Parathyroid adenoma (tissue), 2 donors: ENCODE data around the gene OPHN1.

Experiments used
- H2AFZ ChIP-seq: fragments of 300-600 bp; sonication (generic); one replicate; pipeline ENCODE4 v1.7.0; 2017; ENCODE audit warnings: antibody characterized with exemption, mild to moderate bottlenecking
- H3K27ac ChIP-seq: fragments of 300-600 bp; sonication (generic); one replicate; pipeline ENCODE4 v1.7.0; 2017
- H3K27me3 ChIP-seq: fragments of 300-600 bp; sonication (generic); one replicate; pipeline ENCODE4 v1.7.0; 2017; ENCODE audit warnings: low read length; ENCODE audit not compliant: control insufficient read depth, insufficient read depth
- H3K36me3 ChIP-seq: fragments of 300-600 bp; sonication (generic); one replicate; pipeline ENCODE4 v1.7.0; 2017; ENCODE audit warnings: low read length; ENCODE audit not compliant: control insufficient read depth, insufficient read depth
- H3K4me1 ChIP-seq: fragments of 300-600 bp; sonication (generic); one replicate; pipeline ENCODE4 v1.7.0; 2017; ENCODE audit warnings: control low read depth
- H3K4me2 ChIP-seq: fragments of 300-600 bp; sonication (generic); one replicate; pipeline ENCODE4 v1.7.0; 2017; ENCODE audit warnings: low read length
- H3K4me3 ChIP-seq: fragments of 300-600 bp; sonication (generic); one replicate; pipeline ENCODE4 v1.7.0; 2017; ENCODE audit warnings: low read depth, low read length
- H3K79me2 ChIP-seq: fragments of 300-600 bp; sonication (generic); one replicate; pipeline ENCODE4 v1.7.0; 2017; ENCODE audit warnings: control low read depth
- H3K9ac ChIP-seq: fragments of 300-600 bp; sonication (generic); one replicate; pipeline ENCODE4 v1.7.0; 2017; ENCODE audit warnings: mild to moderate bottlenecking
- H3K9me3 ChIP-seq: fragments of 300-600 bp; sonication (generic); one replicate; pipeline ENCODE4 v1.7.0; 2017; ENCODE audit warnings: low read length; ENCODE audit not compliant: control insufficient read depth
- TF ChIP-seq, protein P1 (sequence below): fragments of 300-600 bp; sonication (generic); IDR thresholded peaks from one replicate; pipeline ENCODE4 v1.7.0; 2017; ENCODE audit warnings: antibody characterized with exemption, mild to moderate bottlenecking
- donor health status: primary hyperparathyroidism.

The OPHN1 gene

GRCh38 chrX:68203211-68203610 is 230.1 kb downstream of the OPHN1 start:
- Histone ChIP-seq H2AFZ (no peak overlapping the region), H3K27ac (no peak overlapping the region), H3K9me3 (no peaks in the 10 kb centered on the region), H3K4me3 (no peak overlapping the region), H3K27me3 (no peaks in the 10 kb centered on the region), H3K9ac (no peak overlapping the region), H3K79me2 (no peaks in the 10 kb centered on the region), H3K36me3 (no peaks in the 10 kb centered on the region), H3K4me1 (peaks cover 5% of the 10 kb centered on the region), H3K4me2 (no peak overlapping the region)
- TF ChIP-seq, protein P1, sequence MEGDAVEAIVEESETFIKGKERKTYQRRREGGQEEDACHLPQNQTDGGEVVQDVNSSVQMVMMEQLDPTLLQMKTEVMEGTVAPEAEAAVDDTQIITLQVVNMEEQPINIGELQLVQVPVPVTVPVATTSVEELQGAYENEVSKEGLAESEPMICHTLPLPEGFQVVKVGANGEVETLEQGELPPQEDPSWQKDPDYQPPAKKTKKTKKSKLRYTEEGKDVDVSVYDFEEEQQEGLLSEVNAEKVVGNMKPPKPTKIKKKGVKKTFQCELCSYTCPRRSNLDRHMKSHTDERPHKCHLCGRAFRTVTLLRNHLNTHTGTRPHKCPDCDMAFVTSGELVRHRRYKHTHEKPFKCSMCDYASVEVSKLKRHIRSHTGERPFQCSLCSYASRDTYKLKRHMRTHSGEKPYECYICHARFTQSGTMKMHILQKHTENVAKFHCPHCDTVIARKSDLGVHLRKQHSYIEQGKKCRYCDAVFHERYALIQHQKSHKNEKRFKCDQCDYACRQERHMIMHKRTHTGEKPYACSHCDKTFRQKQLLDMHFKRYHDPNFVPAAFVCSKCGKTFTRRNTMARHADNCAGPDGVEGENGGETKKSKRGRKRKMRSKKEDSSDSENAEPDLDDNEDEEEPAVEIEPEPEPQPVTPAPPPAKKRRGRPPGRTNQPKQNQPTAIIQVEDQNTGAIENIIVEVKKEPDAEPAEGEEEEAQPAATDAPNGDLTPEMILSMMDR = no peak

DNA sequence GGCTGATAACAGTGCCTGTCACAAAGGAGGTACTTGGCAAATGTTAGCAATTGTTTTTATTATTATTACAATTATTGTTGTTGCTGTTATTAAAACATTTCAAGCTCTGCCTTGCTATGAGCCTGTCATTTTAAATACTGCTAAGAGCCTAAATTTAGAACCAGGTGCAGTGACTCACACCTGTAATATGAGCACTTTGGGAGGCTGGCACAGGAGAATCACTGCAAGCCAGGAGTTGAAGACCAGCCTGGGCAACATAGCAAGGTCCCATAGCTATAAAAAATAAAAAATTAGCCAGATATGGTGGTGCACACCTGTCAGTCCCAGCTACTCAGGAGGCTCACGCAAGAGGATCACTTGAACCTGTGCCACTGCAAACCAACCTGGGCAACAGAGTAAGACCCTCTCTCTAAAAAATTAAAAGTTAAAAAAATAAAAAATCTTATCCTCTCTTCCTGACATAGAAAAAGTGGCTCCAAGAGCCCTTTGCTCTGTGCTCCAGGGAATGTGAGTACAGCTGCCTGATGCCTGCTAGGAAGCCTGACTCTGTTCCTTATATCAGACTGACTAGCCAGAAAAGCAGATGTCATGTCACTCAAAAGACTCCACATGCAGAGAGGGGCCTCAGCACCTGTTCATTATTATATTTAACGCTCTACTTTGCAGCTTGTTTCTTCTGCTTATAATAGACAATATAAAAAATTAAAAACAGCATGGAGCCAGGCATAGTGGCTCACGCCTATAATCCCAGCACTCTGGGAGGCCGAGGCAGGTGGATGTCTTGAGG is 234.0 kb downstream of the OPHN1 start:
- no peak overlapping the region for H3K9ac ChIP-seq
- no peaks in the 10 kb centered on the region for H3K36me3 ChIP-seq
- H3K27me3 ChIP-seq = no peaks in the 10 kb centered on the region
- H3K27ac ChIP-seq = no peak overlapping the region
- H2AFZ ChIP-seq = no peak overlapping the region
- H3K4me1 ChIP-seq = peaks cover 5% of the 10 kb centered on the region
- H3K79me2 ChIP-seq = no peaks in the 10 kb centered on the region
- no peaks in the 10 kb centered on the region for H3K9me3 ChIP-seq
- TF ChIP-seq, protein P1 = no peak
- no peak overlapping the region for H3K4me3 ChIP-seq
- H3K4me2 ChIP-seq = no peak overlapping the region

GRCh38 chrX:68196939-68197791 is 236.1 kb downstream of the OPHN1 start:
- H3K9ac ChIP-seq = no peak overlapping the region
- no peak overlapping the region for H2AFZ ChIP-seq
- H3K4me2 ChIP-seq = no peak overlapping the region
- peaks cover 5% of the 10 kb centered on the region for H3K4me1 ChIP-seq
- H3K9me3 ChIP-seq = no peaks in the 10 kb centered on the region
- H3K27me3 ChIP-seq = no peaks in the 10 kb centered on the region
- H3K4me3 ChIP-seq = no peak overlapping the region
- TF ChIP-seq, protein P1 = peak; percentile 63
- no peaks in the 10 kb centered on the region for H3K79me2 ChIP-seq
- no peaks in the 10 kb centered on the region for H3K36me3 ChIP-seq
- H3K27ac ChIP-seq = no peak overlapping the region

GRCh38 chrX:68195561-68195960 is 237.7 kb downstream of the OPHN1 start:
- TF ChIP-seq, protein P1 = no peak
- Histone ChIP-seq H3K27ac (no peak overlapping the region), H3K4me1 (no peaks in the 10 kb centered on the region)

More at GRCh38 chrX:68195561-68195960, 237.7 kb downstream of the OPHN1 start:
- Histone ChIP-seq H3K9me3 (no peaks in the 10 kb centered on the region), H2AFZ (no peak overlapping the region), H3K79me2 (no peaks in the 10 kb centered on the region), H3K36me3 (no peaks in the 10 kb centered on the region), H3K4me2 (no peak overlapping the region), H3K4me3 (no peak overlapping the region), H3K27me3 (no peaks in the 10 kb centered on the region), H3K9ac (no peak overlapping the region)
